Measurements from ENCODE around the gene MAPK10.

GRCh38 chr4:86019362-86019761 lies 340.5 kb downstream of the MAPK10 start:
- no peak for TF ChIP-seq EZH2 (IDR thresholded peaks at IDR 0.05)
- no peak for TF ChIP-seq POLR2AphosphoS5 (IDR thresholded peaks at IDR 0.05; ENCODE audit: borderline replicate concordance, low read depth, low read length)

All from SK-N-MC (cell line).